T-helper 2 cell treated with Interferon-gamma antibody and Interleukin-4, amounts not matched to agents 100 ng/mL and 5 ng/mL, for 36 hours (primary cell): ENCODE results near the gene ABHD16B. TPM values are rescaled to one million over a fixed set of nuclear protein-coding genes. Genes with fewer than 3 reads are reported as not detected.
"Not testable (repeated sequence)": the region's sequence is repeated elsewhere in the genome, so short reads cannot be mapped to it uniquely, and the experiment has no call there.

Experiments used
- intact Hi-C: fragments of 100-400 bp; cut with micrococcal nuclease; formaldehyde crosslinking; loops from one replicate; pipeline ENCODE4 v1.15.1; 2023
- total RNA-seq: library from RNA; stranded (reverse); gene quantifications from 2 replicates; pipeline ENCODE4 v1.2.3, GENCODE V29; 2022

The ABHD16B gene
- total RNA-seq, 1 donor from 2014 or later = not detected

GRCh38 chr20:63876489-63877036 lies 15.3 kb downstream of the ABHD16B start:
- intact Hi-C loops = no loop called here

GRCh38 chr20:63877755-63878470 lies 16.6 kb downstream of the ABHD16B start:
- intact Hi-C loops = no loop called here

DNA sequence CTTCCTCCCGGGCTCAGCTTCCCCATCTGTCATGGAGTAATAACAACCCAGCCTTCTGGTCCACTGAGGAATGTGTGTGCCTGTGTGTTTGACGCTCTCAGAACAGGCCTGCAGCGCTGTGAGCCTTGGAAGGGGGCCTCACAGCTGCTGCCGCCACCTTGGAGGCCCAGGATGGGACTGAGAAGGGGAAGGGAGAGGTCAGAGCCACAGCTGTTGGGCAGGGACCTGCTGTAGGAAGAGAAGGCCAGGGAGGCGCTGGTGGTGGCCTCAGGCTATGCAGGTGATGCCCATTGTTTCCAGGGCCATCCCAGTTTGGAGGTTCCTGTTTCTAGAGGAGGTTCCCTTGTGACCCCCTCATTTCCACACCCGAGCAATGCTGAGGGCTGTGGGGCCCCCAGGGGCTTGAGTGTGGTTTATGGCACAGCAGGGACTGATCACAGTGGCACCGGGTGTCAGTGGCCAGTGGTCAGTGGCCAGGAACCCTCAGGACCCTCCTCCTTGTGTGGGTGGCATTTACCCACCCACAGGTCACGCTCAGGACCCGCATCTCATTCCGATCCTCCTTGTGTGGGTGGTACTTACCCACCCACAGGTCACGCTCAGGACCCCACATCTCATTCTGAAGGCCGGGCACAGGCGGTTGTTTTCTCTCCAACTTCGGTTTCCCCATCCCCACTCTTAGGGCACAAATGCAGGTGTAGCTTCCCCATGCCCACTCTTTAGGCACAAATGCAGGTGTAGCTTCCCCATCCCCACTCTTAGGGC lies 17.8 kb downstream of the ABHD16B start:
- intact Hi-C loops = no loop called here

DNA sequence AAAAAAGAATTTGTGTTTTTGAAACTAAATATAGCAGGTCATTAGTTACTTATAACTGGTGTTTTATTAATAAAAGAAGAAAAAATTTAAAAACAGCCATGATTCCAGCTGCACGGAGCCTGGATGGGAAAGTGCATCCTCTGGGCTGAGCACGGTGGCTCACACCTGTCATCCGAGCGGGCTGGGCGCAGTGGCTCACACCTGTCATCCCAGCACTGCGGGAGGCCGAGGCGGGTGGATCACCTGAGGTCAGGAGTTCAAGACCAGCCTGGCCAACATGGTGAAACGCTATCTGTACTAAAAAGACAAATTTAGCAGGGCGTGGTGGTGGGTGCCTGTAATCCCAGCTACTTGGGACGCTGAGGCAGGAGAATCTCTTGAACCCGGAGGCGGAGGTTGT lies 19.6 kb downstream of the ABHD16B start:
- intact Hi-C loops = not testable (repeated sequence)

DNA sequence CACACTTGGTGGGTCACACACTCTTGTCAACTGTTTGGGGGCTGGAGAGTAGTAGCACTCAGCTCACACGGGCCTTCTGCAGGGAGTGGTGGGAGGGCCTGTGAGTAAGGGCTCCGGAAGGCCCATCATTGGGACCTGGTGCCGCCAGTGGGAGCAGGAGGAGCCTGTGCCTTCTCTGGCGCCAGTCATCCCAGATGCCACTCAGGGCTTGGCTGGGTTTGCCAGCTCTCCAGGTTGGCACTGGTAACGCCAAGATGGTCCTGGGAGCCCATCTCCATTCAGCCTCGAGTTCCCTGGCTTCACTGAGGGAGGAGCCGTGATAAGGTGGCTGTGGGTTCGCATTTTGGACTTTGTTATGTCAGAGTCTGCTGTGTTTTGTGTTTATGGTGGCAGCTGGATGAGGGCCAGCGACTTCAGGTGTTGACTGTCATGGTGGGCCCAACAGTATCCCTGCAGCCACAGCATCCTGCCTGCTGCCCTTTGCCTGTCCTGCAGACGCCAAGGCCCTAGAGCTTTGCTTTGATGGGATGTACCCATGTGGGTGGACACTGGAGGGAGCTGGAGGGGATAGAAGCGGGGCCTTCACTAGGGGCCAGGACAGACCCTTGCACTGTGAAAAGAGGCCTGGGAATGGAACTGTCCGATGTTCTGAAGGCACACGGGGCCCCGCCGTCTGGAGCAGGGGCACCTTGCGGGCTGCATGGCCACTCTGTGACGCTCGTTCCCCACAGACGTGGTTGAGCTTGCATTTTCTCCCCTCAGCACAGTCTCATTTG lies 20.3 kb downstream of the ABHD16B start:
- intact Hi-C loops = no loop called here

GRCh38 chr20:63882257-63883200 lies 21.2 kb downstream of the ABHD16B start:
- intact Hi-C loops = no loop called here

DNA sequence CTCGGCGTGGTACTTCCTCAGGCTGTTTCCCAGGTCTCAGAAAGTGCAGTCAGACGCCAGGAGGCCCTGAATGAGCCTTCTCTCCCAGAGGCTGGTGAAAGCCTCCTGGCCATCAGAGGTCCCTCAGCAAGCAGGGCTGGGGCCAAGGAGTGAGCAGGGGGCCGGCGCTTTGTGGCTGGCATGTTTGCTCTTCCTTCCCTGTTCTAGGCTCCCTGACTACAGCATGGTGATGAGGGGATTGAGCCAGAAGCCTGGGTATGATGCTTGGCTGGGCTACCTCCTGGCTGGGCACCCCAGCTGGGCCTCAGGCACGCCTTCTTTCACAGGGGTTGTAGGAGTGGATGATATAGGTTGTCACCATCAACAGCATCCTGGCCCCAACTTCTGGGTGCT lies 21.9 kb downstream of the ABHD16B start:
- intact Hi-C loops = no loop called here

GRCh38 chr20:63884506-63885263 lies 23.4 kb downstream of the ABHD16B start:
- intact Hi-C loops = no loop called here

DNA sequence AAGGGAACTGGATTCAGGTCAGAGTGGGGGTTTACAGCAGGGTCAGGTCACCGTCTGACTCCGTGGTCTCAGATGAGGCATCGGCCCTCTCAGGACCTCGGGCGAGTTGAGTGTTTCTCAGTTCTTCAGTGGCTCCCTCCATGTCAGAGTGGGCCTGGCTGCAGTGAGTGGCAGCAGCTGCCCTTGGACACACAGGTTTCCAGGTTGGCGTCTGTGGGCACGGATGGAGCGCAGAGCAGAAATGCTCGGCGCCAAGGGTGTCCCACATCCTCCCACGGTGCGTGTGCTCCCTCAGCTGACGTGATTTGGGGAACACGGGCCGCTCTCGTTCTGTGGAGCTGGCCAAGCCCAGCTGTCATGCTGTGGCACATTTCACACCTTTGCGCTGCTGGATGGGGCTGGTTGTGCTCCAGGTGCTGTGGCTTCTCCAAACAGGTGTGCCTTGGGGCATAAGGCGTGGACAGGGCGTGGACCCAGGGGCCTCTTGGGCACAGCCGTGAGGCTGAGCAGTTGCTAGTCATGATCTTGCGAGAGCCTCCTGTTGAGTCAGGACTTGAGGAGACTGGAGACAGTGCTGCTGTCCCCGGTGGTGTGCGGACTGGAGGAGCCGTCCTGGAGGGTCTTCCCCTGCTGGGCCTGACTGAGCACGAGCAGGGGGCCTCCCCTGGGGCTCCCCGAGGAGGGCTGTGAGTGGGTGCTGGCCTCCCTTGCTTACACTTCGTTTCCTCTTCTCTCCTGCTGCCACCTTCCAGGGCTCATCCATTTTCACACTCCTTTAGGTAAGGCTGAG lies 24.2 kb downstream of the ABHD16B start:
- intact Hi-C loops = no loop called here

DNA sequence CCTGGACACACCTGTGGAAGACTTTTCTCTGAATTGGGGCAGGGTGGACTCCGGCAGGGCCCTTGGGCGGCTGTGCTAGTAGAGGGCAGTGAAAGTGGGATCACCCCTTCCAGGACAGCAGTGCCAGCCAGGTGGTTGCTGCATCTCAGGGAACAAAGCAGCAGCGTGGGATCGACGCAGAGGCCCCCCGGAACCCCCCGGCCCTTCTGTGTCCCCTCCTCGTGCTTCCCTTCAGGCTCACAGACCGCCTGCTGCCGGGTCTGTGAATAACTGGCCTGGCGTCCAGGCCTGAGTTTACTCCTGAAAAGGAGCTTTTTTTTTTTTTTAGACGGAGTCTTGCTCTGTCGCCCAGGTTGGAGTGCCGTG lies 24.7 kb downstream of the ABHD16B start:
- intact Hi-C loops = no loop called here

- intact Hi-C loops = no loop called here
These were observed 25.6 kb downstream of the ABHD16B start for GRCh38 chr20:63886921-63887320.

DNA sequence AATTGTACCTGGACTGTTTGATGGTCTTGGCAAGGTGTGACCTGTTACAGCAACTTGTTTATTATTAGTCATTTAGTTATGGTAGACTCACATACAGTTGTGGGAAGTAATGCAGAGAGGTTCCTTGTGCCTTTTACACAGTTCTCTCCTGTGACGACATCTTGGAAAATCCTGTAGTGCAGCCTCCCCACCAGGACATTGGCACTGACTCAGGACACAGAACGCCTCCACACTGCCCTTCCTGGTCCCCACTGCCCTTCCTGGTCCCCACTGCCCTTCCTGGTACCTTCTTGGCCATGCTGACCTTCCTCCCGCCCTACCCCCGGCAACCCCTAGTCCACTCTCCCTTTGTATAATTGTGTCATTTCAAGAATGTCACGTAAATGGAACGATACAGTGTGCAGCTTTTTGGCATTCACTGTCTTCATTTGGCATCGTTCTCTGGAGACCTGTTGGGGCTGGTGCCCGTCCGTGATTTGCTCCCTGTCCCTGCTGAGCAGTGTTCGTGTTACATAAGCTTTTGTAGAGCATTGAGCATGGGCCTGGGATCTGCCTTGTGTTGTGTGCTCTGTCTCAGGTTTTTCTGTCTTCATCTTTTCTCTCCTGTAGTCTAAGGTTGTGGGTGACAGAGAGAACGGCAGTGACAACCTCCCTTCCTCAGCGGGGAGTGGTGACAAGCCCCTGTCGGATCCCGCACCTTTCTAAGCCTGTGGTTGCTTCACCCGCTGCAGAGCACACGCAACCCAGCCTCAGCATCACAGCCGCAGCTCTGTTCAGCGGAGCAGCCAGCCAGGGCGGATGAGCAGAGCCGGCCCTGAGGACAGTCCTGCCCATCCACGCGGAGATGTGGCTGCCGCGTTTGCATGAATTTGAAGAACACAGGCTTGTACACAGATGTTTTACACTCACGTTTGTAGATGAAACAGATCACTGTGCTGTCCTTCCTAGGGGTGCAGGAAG lies 28.2 kb downstream of the ABHD16B start:
- intact Hi-C loops = loop anchor here (10.0 kb wide), 1 partner anchor 265 kb away; the partner anchor contains the start of gene GMEB2

GRCh38 chr20:63890201-63890576 lies 28.9 kb downstream of the ABHD16B start:
- intact Hi-C loops = loop anchor here (10.0 kb wide), 1 partner anchor 265 kb away; the partner anchor contains the start of gene GMEB2

DNA sequence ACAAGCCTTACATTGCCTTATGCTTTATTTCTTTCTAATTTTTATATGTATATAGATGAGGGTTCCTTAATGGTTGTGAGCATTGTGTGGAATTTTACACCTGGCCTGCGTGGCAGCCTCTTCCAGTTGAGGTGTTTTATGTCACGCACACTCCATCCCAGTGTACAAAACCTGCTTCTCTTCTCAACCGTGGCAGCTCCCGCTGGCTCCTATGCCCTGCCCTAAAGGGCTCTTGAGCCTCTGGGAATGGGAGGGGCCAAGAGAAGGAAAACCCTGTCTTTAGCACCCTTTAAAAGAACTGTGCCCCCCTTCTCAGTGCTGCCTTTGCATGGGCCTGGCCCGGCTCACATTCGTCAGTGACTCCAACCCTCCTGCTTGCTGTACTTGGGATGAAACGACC lies 29.3 kb downstream of the ABHD16B start:
- intact Hi-C loops = loop anchor here (10.0 kb wide), 1 partner anchor 266 kb away; the partner anchor contains the start of gene GMEB2

DNA sequence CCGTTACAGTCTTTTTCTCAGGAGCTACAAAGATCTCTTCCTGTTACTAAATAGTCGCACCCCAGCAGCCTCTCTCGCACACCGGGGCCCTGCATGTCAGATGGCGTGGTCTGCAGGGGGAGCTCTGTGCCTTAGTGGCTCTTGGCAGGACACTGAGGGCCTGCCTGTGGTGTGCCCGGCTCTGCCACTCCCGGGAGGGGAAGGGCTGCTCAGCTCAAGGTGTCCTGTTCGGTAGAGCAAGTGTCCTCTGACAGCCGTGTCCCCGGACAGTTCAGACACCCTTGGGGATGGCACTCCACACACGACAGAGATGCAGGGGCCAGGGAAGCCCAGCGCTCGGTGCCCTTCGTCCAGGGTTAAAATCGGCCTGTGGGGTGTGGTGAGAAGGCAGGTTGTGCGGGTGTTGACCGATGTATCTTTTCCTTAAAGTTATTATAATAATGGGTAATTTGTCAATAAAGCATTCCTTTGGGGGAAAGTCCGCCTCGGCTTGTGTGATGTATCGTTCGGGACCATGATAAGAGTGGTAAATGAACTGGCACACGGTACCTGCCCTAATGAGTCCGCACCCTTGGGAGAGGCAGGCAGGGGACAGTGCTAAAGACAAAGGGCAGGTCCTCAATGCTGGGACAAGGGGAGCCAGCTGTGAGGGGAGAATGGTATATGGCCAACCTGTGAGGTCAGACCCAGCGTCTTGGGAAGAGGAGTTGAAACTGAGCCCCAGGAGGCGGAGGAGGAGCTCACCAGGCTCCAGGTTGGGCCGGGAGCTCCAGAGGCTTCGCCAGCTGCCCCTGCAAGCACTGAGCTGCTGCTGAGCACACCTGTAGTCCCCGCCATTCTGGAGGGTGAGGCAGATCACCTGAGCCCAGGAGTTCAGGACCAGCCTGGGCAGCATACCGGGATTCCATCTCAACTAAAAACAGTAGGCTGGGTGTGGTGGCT lies 30.0 kb downstream of the ABHD16B start:
- intact Hi-C loops = loop anchor here (10.0 kb wide), 1 partner anchor 267 kb away; the partner anchor contains the start of gene GMEB2

DNA sequence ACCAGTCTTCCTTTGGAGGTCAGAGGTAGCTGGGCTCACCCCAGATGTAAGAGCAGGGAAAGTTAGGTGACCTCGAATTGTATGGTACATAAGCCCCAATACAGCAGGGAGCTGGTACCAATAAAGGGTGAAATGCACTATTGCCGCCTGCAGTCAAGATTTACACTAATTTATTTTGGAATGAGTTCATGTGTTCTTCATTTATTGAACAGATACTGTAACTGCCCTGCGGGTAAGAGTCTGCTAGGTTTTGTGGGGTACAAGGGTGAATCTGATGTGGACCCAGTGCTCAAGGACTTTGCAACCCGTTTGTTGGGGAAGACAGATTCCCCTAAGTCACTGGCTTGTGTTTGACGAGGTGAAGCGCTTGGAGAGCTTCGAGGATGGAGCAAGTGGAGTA lies 31.1 kb downstream of the ABHD16B start:
- intact Hi-C loops = loop anchor here (10.0 kb wide), 1 partner anchor 268 kb away; the partner anchor contains the start of gene GMEB2
